ENCODE data around the gene MSRB1. TPM values are rescaled to one million over a fixed set of nuclear protein-coding genes. Genes with fewer than 3 reads are reported as not detected.

MSRB1 gene
- total and polyA plus RNA-seq, 2 donors (not counting 1 experiment from before 2014, with no cell fraction given): 8.5 to 17.5 TPM

GRCh38 chr16:1965396-1966001, 22.5 kb upstream of the MSRB1 start:
- peak overlapping the region; percentile 50 for H2AFZ ChIP-seq (ENCODE audit: insufficient read depth, low read depth, low read length, poor library complexity, severe bottlenecking)
- intact Hi-C loops (cut with micrococcal nuclease): loop anchor here (2.0 kb wide), 4 partner anchors 25 to 189 kb away; partner anchors contain the start of genes TRAF7 and ZNF598
- H3K27me3 Mint-ChIP-seq: no peaks in the 10 kb centered on the region

More at GRCh38 chr16:1965396-1966001, 22.5 kb upstream of the MSRB1 start:
- no peaks in the 10 kb centered on the region for H3K9me3 Mint-ChIP-seq (ENCODE audit: insufficient read depth)
- Histone ChIP-seq H4K20me1 (ENCODE audit: control insufficient read depth, insufficient read depth, low read length, poor library complexity, severe bottlenecking) (peaks cover 23% of the 10 kb centered on the region), H3K27ac (ENCODE audit: low read length in 2 of 2) (peak overlapping the region; percentile 83 to 100), H3K79me2 (ENCODE audit: control insufficient read depth, insufficient read depth, low read length) (peaks cover 20% of the 10 kb centered on the region), H3K4me2 (replicated peaks; ENCODE audit: low read depth, low read length, poor library complexity, severe bottlenecking) (peak overlapping the region; percentile 90), H3K4me1 (ENCODE audit: control insufficient read depth in 2 of 2, insufficient read depth in 2 of 2, low read length in 2 of 2) (peaks cover 22 to 41% of the 10 kb centered on the region in 2 donors), H3K9ac (ENCODE audit: low read length) (peak overlapping the region; percentile 98), H3K27me3 (replicated peaks in 1 of 4; ENCODE audit: control extremely low read depth in 1 of 4, control insufficient read depth in 3 of 4, insufficient read depth in 4 of 4, low read length in 3 of 4) (no peaks in the 10 kb centered on the region), H3K36me3 (replicated peaks in 1 of 2; ENCODE audit: control extremely low read depth in 1 of 2, control insufficient read depth in 1 of 2, extremely low read depth in 1 of 2, insufficient read depth in 2 of 2, low read length in 1 of 2) (peaks cover 0 to 29% of the 10 kb centered on the region in 2 experiments), H3K9me3 (ENCODE audit: control extremely low read depth in 1 of 3, control insufficient read depth in 2 of 3, insufficient read depth in 1 of 3, low read length in 2 of 3) (no peaks in the 10 kb centered on the region), H3K4me3 (ENCODE audit: control extremely low read depth in 1 of 5, extremely low read depth in 1 of 5, insufficient read depth in 1 of 5, low read depth in 2 of 5, low read length in 4 of 5) (peak overlapping the region; percentile 48 to 94 (median 76))
- no peak for TF ChIP-seq CTCF (IDR thresholded peaks at IDR 0.05)
- no peak for TF ChIP-seq EZH2 (IDR thresholded peaks at IDR 0.05; ENCODE audit: borderline replicate concordance, insufficient read depth, low read depth, low read length, poor library complexity, severe bottlenecking)
- peak overlapping the region; percentile 97 for H3K27ac Mint-ChIP-seq
- ChIA-PET POLR2A (interaction anchor here (0.5 to 2.9 kb wide), 14 partner anchors 8 to 637 kb away, joined by 3 to 36 read pairs (median 4); partner anchors contain the start of genes GFER, MSRB1, PKD1 and TRAF7), CTCF (interaction anchor here (1.0 to 2.0 kb wide), 2 partner anchors 22 to 26 kb away, joined by 3 to 6 read pairs; partner anchors contain the start of gene MSRB1)
- WGBS (ENCODE audit: insufficient coverage): 21% methylated on average over 23 of the region's 24 CpGs
- H3K4me1 Mint-ChIP-seq: peaks cover 34% of the 10 kb centered on the region
- ATAC-seq (ENCODE audit: low read depth) (no peak), DNase-seq (no peak)
- H3K4me3 Mint-ChIP-seq: peak overlapping the region; percentile 94
